Neuronal stem cell (in vitro differentiated cells): ENCODE measurements around the gene LTBP2.
A peak's percentile ranks its signal among the peaks of the same experiment; 100 is the strongest.

ENCODE experiments used
- DNase-seq: peaks from one replicate; pipeline ENCODE4 v3.0.0-alpha.2; 2013; ENCODE audit warnings: low spot score
- H2AFZ ChIP-seq: one replicate; pipeline ENCODE4 v1.6.1; 2013; ENCODE audit warnings: mild to moderate bottlenecking, low read length, inconsistent platforms
- H2AK5ac ChIP-seq: 2 replicates; pipeline ENCODE4 v1.6.1; 2013; ENCODE audit warnings: low read depth, mild to moderate bottlenecking, inconsistent platforms, low read length, moderate library complexity, mixed read lengths
- H2BK120ac ChIP-seq: 2 replicates; pipeline ENCODE4 v1.6.1; 2013; ENCODE audit warnings: low read depth, mild to moderate bottlenecking, inconsistent platforms, low read length, moderate library complexity, mixed read lengths
- H2BK12ac ChIP-seq: one replicate; pipeline ENCODE4 v1.6.1; 2013; ENCODE audit warnings: low read length, inconsistent platforms
- H2BK15ac ChIP-seq: 2 replicates; pipeline ENCODE4 v1.6.1; 2013; ENCODE audit warnings: mild to moderate bottlenecking, low read length, inconsistent platforms, mixed read lengths
- H2BK5ac ChIP-seq: one replicate; pipeline ENCODE4 v1.6.1; 2013; ENCODE audit warnings: inconsistent platforms, mild to moderate bottlenecking, low read length, moderate library complexity
- H3K14ac ChIP-seq: one replicate; pipeline ENCODE4 v1.6.1; 2013; ENCODE audit warnings: low read length, inconsistent platforms
- H3K18ac ChIP-seq: 2 replicates; pipeline ENCODE4 v1.6.1; 2013; ENCODE audit warnings: low read length, inconsistent platforms
- H3K23ac ChIP-seq: 2 replicates; pipeline ENCODE4 v1.6.1; 2013; ENCODE audit warnings: low read depth, mild to moderate bottlenecking, mixed read lengths, low read length, inconsistent platforms; ENCODE audit not compliant: poor library complexity
- H3K27ac ChIP-seq: replicated peaks from 3 replicates; pipeline ENCODE4 v1.5.1; 2013; ENCODE audit warnings: low read length, inconsistent platforms
- H3K27me3 ChIP-seq, 3 experiments: 2 replicates each; pipeline ENCODE4 v1.6.1; 2013; ENCODE audit warnings: low read length in 3 of 3, mild to moderate bottlenecking in 2 of 3, inconsistent platforms in 1 of 3, low read depth in 1 of 3, mixed read lengths in 1 of 3, moderate library complexity in 1 of 3; ENCODE audit not compliant: control insufficient read depth in 3 of 3, insufficient read depth in 3 of 3
- H3K36me3 ChIP-seq, 2 donors: replicated peaks in 1 of 2; 2 replicates each; pipeline ENCODE4 v1.6.1; 2013; ENCODE audit warnings: low read length in 2 of 2; ENCODE audit not compliant: control insufficient read depth in 2 of 2, insufficient read depth in 2 of 2
- H3K4ac ChIP-seq: 2 replicates; pipeline ENCODE4 v1.6.1; 2013; ENCODE audit warnings: inconsistent platforms, mild to moderate bottlenecking, low read length, moderate library complexity
- H3K4me1 ChIP-seq, 2 donors: 1 replicate in 1 of 2; 2 replicates in 1 of 2; pipeline ENCODE4 v1.6.1; 2013; ENCODE audit warnings: low read length in 2 of 2, low read depth in 1 of 2; ENCODE audit not compliant: control insufficient read depth in 2 of 2, insufficient read depth in 1 of 2
- H3K4me2 ChIP-seq: one replicate; pipeline ENCODE4 v1.6.1; 2013; ENCODE audit warnings: mild to moderate bottlenecking, low read length, inconsistent platforms; ENCODE audit not compliant: insufficient read depth, poor library complexity, severe bottlenecking
- H3K4me3 ChIP-seq, 2 donors: 2 replicates each; pipeline ENCODE4 v1.5.1; 2013; ENCODE audit warnings: low read length in 2 of 2, mild to moderate bottlenecking in 2 of 2, inconsistent platforms in 1 of 2, moderate library complexity in 1 of 2
- H3K79me1 ChIP-seq: one replicate; pipeline ENCODE4 v1.6.1; 2013; ENCODE audit warnings: low read depth, mild to moderate bottlenecking, inconsistent platforms, low read length, moderate library complexity
- H3K9ac ChIP-seq: one replicate; pipeline ENCODE4 v1.6.1; 2013; ENCODE audit warnings: mild to moderate bottlenecking, low read depth, low read length, inconsistent platforms; ENCODE audit not compliant: poor library complexity
- H3K9me3 ChIP-seq, 2 donors: replicated peaks in 1 of 2; 2 replicates each; pipeline versions ENCODE3 to v1.6.1; 2013; ENCODE audit warnings: low read length in 2 of 2, mild to moderate bottlenecking in 2 of 2, inconsistent platforms in 1 of 2, low read depth in 1 of 2, mixed read lengths in 1 of 2, moderate library complexity in 1 of 2; ENCODE audit not compliant: control insufficient read depth in 2 of 2, insufficient read depth in 1 of 2
- H4K8ac ChIP-seq: one replicate; pipeline ENCODE4 v1.6.1; 2013; ENCODE audit warnings: low read depth, mild to moderate bottlenecking, inconsistent platforms, low read length, moderate library complexity
- H4K91ac ChIP-seq: one replicate; pipeline ENCODE4 v1.6.1; 2013; ENCODE audit warnings: low read length, low read depth, mild to moderate bottlenecking, inconsistent platforms; ENCODE audit not compliant: poor library complexity
- WGBS, 2 donors: extraction: QIAGEN DNeasy Blood & Tissue Kit; methylation state at CpG; one replicate each; pipeline ENCODE4 v1.1.7; 2013; ENCODE audit warnings: missing lambda C conversion rate in 2 of 2, mixed read lengths in 1 of 2; ENCODE audit not compliant: insufficient read length in 2 of 2, insufficient replicate concordance in 1 of 2; ENCODE audit errors: extremely low coverage in 2 of 2; 5-methylcytosine and 5-hydroxymethylcytosine counted together

LTBP2 gene

DNA sequence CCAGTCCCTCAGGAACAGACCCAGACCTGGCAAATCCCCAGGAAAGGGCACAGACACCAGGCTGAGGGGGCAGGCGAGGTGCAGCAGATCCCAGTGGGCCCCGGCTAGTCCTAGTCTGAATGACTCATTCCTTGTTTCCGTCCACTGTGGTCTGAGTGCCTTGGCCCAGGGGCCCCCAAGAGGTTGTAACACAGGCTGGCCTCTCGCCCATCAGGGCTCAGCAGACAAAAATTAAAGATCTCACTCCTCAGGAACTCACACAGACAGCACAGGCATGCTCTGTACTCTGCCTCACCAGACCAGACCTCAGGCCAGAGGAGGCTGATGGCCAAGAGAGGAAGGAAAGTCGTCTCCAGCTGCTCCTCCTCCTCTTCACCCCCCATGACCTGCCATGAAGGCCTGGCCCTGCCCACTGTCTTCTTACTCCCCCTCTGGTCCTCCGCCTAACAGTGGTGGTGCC, 7.7 kb upstream of the LTBP2 start:
- no peak overlapping the region for H2BK120ac ChIP-seq
- H3K36me3 ChIP-seq: no peaks in the 10 kb centered on the region
- no peak overlapping the region for H3K23ac ChIP-seq
- WGBS, 2 donors: no CpG with 5 or more reads among the region's 6 CpGs
- H3K4me1 ChIP-seq: peaks cover 10 to 14% of the 10 kb centered on the region in 2 donors
- no peak for DNase-seq
- H4K91ac ChIP-seq: no peak overlapping the region
- peak overlapping the region; percentile 72 for H2BK5ac ChIP-seq
- H3K9ac ChIP-seq: no peak overlapping the region
- no peak overlapping the region for H2BK12ac ChIP-seq
- H2AK5ac ChIP-seq: peak overlapping the region; percentile 24
- H2AFZ ChIP-seq: peak overlapping the region; percentile 52
- no peak overlapping the region for H3K27ac ChIP-seq
- no peaks in the 10 kb centered on the region for H3K79me1 ChIP-seq
- no peak overlapping the region for H2BK15ac ChIP-seq
- H3K4ac ChIP-seq: no peak overlapping the region
- no peaks in the 10 kb centered on the region for H3K9me3 ChIP-seq
- H3K4me2 ChIP-seq: no peak overlapping the region
- no peak overlapping the region for H3K14ac ChIP-seq
- no peak overlapping the region for H3K4me3 ChIP-seq
- H3K27me3 ChIP-seq: peaks cover 0 to 35% (median 0%) of the 10 kb centered on the region in 3 experiments
- H3K18ac ChIP-seq: peak overlapping the region; percentile 23
- H4K8ac ChIP-seq: peak overlapping the region; percentile 33

DNA sequence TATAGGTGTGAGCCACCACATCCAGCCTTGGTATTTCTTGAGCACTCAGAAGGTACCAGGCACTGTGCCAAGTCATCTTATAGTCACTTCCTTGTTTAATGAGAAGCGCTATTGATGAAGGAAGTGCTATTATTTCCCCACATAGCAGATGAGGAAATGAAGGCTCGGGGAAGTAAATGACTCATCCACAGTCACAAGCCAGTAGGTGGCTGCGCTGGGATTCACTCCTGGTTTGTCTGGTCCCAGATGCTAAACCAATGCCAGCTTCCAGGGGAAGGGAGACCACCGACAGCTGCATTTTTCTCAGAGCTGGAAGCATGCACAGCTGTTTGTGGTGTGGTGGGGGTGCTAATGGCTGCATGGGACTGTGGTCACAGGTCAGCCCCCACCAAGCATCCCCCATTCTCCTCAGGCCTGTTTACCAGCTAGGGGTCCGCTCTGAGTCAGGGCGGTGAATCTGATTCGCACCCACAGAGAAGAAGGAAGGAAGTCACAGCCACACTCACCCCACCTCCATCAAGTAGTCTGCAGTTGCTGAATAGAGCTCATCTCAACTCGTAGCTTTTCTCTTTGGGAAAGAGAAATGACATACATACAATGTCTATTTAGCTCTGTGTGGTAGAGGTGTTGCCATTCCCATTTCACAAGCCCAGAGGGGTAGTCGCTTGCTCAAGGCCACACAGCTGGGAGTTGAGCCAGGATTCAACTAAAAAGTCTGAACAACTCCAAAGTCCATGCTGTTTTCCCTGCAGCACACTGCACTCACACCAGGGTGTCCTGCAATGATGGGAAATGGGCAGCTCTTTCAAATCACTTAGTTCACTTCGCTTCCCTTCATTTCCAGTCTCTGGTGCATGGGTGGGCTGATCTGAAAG, 6.3 kb upstream of the LTBP2 start:
- Histone ChIP-seq H2AK5ac (no peak overlapping the region), H3K14ac (no peak overlapping the region), H3K4ac (no peak overlapping the region), H3K79me1 (no peaks in the 10 kb centered on the region), H3K27ac (no peak overlapping the region), H3K36me3 (no peaks in the 10 kb centered on the region), H3K4me2 (no peak overlapping the region), H3K18ac (no peak overlapping the region), H3K27me3 (peaks cover 0 to 39% (median 0%) of the 10 kb centered on the region in 3 experiments), H2BK15ac (no peak overlapping the region), H3K4me3 (no peak overlapping the region), H3K9me3 (no peaks in the 10 kb centered on the region), H4K8ac (no peak overlapping the region), H2BK120ac (no peak overlapping the region), H2AFZ (peak overlapping the region; percentile 52), H3K23ac (no peak overlapping the region), H3K9ac (no peak overlapping the region), H2BK5ac (peak overlapping the region; percentile 72), H2BK12ac (no peak overlapping the region), H3K4me1 (peaks cover 14 to 15% of the 10 kb centered on the region in 2 donors), H4K91ac (no peak overlapping the region)
- no CpG with 5 or more reads among the region's 10 CpGs for WGBS, 2 donors
- no peak for DNase-seq

DNA sequence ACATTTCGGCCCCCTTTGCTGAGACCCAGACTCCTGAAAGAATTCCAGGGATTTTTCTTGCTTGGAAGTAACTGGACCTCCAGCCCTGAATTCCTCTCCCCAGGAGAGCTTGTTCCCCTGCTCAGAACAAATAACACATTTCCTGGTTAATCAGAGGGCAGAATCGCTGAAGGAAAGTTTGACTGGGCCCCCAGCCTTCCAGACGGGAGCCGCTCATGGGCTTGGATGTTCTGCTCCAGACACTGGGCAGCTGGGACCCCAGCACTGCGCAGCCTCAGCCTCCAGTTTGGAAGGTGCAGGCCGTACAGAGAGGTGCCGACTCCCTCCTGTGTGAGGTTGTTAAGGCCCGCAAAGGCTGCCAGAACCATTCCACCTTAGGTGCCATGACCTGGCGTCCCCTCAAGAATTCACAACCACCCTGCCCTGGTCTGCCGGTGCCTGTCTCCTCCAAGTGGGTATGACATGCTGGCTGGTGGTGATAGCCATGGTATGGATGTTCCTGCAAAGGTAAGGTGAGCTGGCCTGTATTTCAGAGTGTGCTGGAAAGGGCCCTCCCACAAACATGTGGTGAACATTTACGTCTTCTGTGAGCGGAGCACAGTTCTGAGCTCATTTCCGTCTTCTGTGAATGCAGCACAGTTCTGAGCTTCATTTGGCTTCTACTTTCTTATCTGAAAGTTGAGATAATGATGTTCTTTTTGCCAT, 5.1 kb upstream of the LTBP2 start:
- H3K4ac ChIP-seq: no peak overlapping the region
- H3K23ac ChIP-seq: peak overlapping the region; percentile 57
- H3K4me3 ChIP-seq: no peak overlapping the region
- H2AFZ ChIP-seq: peak overlapping the region; percentile 3
- peaks cover 14 to 16% of the 10 kb centered on the region in 2 donors for H3K4me1 ChIP-seq
- peak overlapping the region; percentile 32 for H3K9ac ChIP-seq
- H2BK5ac ChIP-seq: no peak overlapping the region
- no peak overlapping the region for H4K8ac ChIP-seq
- no peaks in the 10 kb centered on the region for H3K36me3 ChIP-seq
- no peaks in the 10 kb centered on the region for H3K9me3 ChIP-seq
- peak overlapping the region; percentile 94 for H2BK15ac ChIP-seq
- H3K27ac ChIP-seq: no peak overlapping the region
- no peak overlapping the region for H4K91ac ChIP-seq
- no peak overlapping the region for H2BK12ac ChIP-seq
- no CpG with 5 or more reads among the region's 13 CpGs for WGBS, 2 donors
- peak overlapping the region; percentile 68 for H3K18ac ChIP-seq
- H3K14ac ChIP-seq: no peak overlapping the region
- peaks cover 2 to 42% (median 3%) of the 10 kb centered on the region in 3 experiments for H3K27me3 ChIP-seq
- no peak overlapping the region for H2BK120ac ChIP-seq
- H3K4me2 ChIP-seq: no peak overlapping the region
- no peaks in the 10 kb centered on the region for H3K79me1 ChIP-seq
- peak overlapping the region; percentile 2 for H2AK5ac ChIP-seq
- no peak for DNase-seq

DNA sequence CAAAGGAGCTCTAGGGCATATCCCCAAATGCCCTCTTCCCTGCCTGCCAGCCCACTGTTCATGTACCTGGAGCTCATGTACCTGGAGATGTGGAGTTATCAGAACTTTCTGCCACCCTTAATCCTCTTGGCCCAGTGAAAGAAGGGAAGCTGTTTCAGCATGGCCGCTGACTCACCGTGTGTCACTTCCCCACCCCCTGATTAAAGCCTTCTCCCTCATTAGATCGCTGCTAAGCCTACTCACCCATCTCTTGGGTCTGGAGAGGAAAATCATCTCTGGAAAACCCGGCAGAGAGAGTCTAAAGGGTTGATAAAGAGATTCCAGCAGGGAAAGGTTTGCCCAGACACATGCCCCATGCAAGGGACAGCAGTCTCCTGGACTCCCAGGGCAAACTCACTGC, 4.5 kb upstream of the LTBP2 start:
- Histone ChIP-seq H3K79me1 (no peaks in the 10 kb centered on the region), H3K4me1 (peaks cover 16% of the 10 kb centered on the region in 2 donors), H3K27ac (no peak overlapping the region), H3K14ac (peak overlapping the region; percentile 11), H3K27me3 (peaks cover 8 to 49% (median 9%) of the 10 kb centered on the region in 3 experiments), H4K91ac (no peak overlapping the region), H3K18ac (peak overlapping the region; percentile 11), H2BK5ac (no peak overlapping the region), H3K4me2 (no peak overlapping the region), H3K9ac (no peak overlapping the region), H2BK15ac (no peak overlapping the region), H2BK120ac (no peak overlapping the region), H3K4me3 (no peak overlapping the region), H4K8ac (no peak overlapping the region), H2AK5ac (no peak overlapping the region), H3K36me3 (no peaks in the 10 kb centered on the region), H3K4ac (no peak overlapping the region), H2AFZ (peak overlapping the region; percentile 3), H3K9me3 (no peaks in the 10 kb centered on the region), H2BK12ac (no peak overlapping the region), H3K23ac (no peak overlapping the region)
- WGBS, 2 donors: no CpG with 5 or more reads among the region's 4 CpGs
- no peak for DNase-seq
